ENCODE results near the gene FOXP1.

- TF ChIP-seq, protein P1, sequence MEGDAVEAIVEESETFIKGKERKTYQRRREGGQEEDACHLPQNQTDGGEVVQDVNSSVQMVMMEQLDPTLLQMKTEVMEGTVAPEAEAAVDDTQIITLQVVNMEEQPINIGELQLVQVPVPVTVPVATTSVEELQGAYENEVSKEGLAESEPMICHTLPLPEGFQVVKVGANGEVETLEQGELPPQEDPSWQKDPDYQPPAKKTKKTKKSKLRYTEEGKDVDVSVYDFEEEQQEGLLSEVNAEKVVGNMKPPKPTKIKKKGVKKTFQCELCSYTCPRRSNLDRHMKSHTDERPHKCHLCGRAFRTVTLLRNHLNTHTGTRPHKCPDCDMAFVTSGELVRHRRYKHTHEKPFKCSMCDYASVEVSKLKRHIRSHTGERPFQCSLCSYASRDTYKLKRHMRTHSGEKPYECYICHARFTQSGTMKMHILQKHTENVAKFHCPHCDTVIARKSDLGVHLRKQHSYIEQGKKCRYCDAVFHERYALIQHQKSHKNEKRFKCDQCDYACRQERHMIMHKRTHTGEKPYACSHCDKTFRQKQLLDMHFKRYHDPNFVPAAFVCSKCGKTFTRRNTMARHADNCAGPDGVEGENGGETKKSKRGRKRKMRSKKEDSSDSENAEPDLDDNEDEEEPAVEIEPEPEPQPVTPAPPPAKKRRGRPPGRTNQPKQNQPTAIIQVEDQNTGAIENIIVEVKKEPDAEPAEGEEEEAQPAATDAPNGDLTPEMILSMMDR (IDR thresholded peaks at IDR 0.05; ENCODE audit: low read depth, low read length, poor library complexity, severe bottlenecking), result no peak
- TF ChIP-seq EZH2phosphoT487 (IDR thresholded peaks at IDR 0.05; ENCODE audit: borderline replicate concordance, low read length), result no peak
Measured at GRCh38 chr3:70911719-70912118, 671.8 kb downstream of the FOXP1 start.
